T1000 (cell line): Measurements from ENCODE around the gene RETSAT.
"Not testable (repeated sequence)": the region's sequence is repeated elsewhere in the genome, so short reads cannot be mapped to it uniquely, and the experiment has no call there.

ENCODE experiments used
- DNase-seq: peaks from one replicate; lab custom pipeline; 2025; ENCODE audit warnings: mixed read lengths; lab: John Stamatoyannopoulos, UW

RETSAT gene

GRCh38 chr2:85330839-85331636 lies 23.3 kb downstream of the RETSAT start:
- DNase-seq: no peak

- DNase-seq: not testable (repeated sequence)
Observed at GRCh38 chr2:85329701-85330100, 24.6 kb downstream of the RETSAT start.

GRCh38 chr2:85329181-85329651 lies 25.1 kb downstream of the RETSAT start:
- no peak for DNase-seq

- DNase-seq: peak; percentile 69
Observed at GRCh38 chr2:85327822-85328617, 26.3 kb downstream of the RETSAT start, which contains the start of gene TGOLN2. Gene TGOLN2, minus strand, starts transcription at chr2:85327989. Its CDS starts 27 bp downstream, at chr2:85327962.

- no peak for DNase-seq
Observed at GRCh38 chr2:85327160-85327821, 27.0 kb downstream of the RETSAT start.

GRCh38 chr2:85326406-85327159 lies 27.7 kb downstream of the RETSAT start:
- no peak for DNase-seq

GRCh38 chr2:85325466-85325811 lies 28.9 kb downstream of the RETSAT start:
- no peak for DNase-seq

GRCh38 chr2:85324639-85325465 lies 29.5 kb downstream of the RETSAT start:
- no peak for DNase-seq

- not testable (repeated sequence) for DNase-seq
Observed at GRCh38 chr2:85323988-85324367, 30.4 kb downstream of the RETSAT start.

GRCh38 chr2:85323351-85323987 lies 30.9 kb downstream of the RETSAT start:
- DNase-seq: no peak

GRCh38 chr2:85319796-85320195 lies 34.5 kb downstream of the RETSAT start:
- no peak for DNase-seq

GRCh38 chr2:85318222-85319074 lies 35.9 kb downstream of the RETSAT start:
- DNase-seq: no peak

- not testable (repeated sequence) for DNase-seq
Observed at GRCh38 chr2:85315921-85316320, 38.4 kb downstream of the RETSAT start.

- DNase-seq: no peak
Observed at GRCh38 chr2:85314884-85315242, 39.5 kb downstream of the RETSAT start.

- peak; percentile 17 for DNase-seq
Observed at GRCh38 chr2:85312404-85312803, 41.9 kb downstream of the RETSAT start.

- no peak for DNase-seq
Observed at GRCh38 chr2:85310330-85310729, 44.0 kb downstream of the RETSAT start.

GRCh38 chr2:85309699-85310321 lies 44.5 kb downstream of the RETSAT start:
- DNase-seq: no peak

GRCh38 chr2:85308896-85309555 lies 45.3 kb downstream of the RETSAT start:
- no peak for DNase-seq
